ENCODE measurements around the gene ASB16. TPM values are rescaled to one million over a fixed set of nuclear protein-coding genes. Genes with fewer than 3 reads are reported as not detected.

The ASB16 gene
- polyA plus RNA-seq, 1 donor from 2014 or later = not detected

DNA sequence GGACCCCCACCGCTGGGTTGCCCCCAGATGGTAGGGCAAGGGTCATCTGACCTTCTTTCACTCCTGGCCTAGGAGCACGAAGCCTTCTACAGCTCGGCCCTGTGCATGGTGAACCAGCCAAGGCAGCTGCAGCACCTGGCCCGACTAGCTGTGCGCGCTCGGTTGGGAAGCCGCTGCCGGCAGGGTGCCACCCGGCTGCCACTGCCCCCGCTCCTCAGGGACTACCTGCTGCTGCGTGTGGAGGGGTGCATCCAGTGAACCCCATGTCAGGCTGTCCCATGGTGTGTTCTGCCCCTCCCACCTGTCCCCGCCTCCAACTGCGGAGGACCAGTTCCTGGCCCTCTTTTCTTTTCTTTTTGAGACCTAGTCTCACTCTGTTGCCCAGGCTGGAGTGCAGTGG, 7.6 kb downstream of the ASB16 start:
- Histone ChIP-seq H3F3A (ENCODE audit: insufficient read depth, low read length, poor library complexity, severe bottlenecking) (no peaks in the 10 kb centered on the region), H3K79me2 (replicated peaks; ENCODE audit: insufficient read depth, low read length) (no peaks in the 10 kb centered on the region), H3K9ac (ENCODE audit: low read length) (no peak overlapping the region), H4K20me1 (ENCODE audit: insufficient read depth) (no peaks in the 10 kb centered on the region), H3K27ac (ENCODE audit: low read length) (no peak overlapping the region), H3K9me2 (ENCODE audit: insufficient read depth, low read length) (no peaks in the 10 kb centered on the region), H3K9me3 (ENCODE audit: low read length) (no peaks in the 10 kb centered on the region), H2AFZ (ENCODE audit: low read depth, low read length) (no peak overlapping the region), H3K36me3 (ENCODE audit: insufficient read depth, low read length) (no peaks in the 10 kb centered on the region), H3K27me3 (ENCODE audit: insufficient read depth, low read depth, low read length) (no peaks in the 10 kb centered on the region), H3K4me2 (ENCODE audit: low read length) (no peak overlapping the region), H3K4me3 (ENCODE audit: low read length) (no peak overlapping the region)
- TF ChIP-seq POLR2AphosphoS5 (IDR thresholded peaks at IDR 0.05) (no peak), MXI1 (conservative IDR thresholded peaks at IDR 0.05; ENCODE audit: poor library complexity, severe bottlenecking) (no peak), REST (IDR thresholded peaks at IDR 0.05; ENCODE audit: borderline replicate concordance) (no peak), TAF1 (IDR thresholded peaks at IDR 0.05; ENCODE audit: low read depth) (no peak), EZH2 (IDR thresholded peaks at IDR 0.05; ENCODE audit: borderline replicate concordance, insufficient read depth, low read length, poor library complexity, severe bottlenecking) (no peak), SMC3 (conservative IDR thresholded peaks at IDR 0.05; ENCODE audit: poor library complexity) (no peak), RAD21 (conservative IDR thresholded peaks at IDR 0.05) (no peak), EP300 (conservative IDR thresholded peaks at IDR 0.05; ENCODE audit: poor library complexity, severe bottlenecking) (no peak)
- TF ChIP-seq, protein P1, sequence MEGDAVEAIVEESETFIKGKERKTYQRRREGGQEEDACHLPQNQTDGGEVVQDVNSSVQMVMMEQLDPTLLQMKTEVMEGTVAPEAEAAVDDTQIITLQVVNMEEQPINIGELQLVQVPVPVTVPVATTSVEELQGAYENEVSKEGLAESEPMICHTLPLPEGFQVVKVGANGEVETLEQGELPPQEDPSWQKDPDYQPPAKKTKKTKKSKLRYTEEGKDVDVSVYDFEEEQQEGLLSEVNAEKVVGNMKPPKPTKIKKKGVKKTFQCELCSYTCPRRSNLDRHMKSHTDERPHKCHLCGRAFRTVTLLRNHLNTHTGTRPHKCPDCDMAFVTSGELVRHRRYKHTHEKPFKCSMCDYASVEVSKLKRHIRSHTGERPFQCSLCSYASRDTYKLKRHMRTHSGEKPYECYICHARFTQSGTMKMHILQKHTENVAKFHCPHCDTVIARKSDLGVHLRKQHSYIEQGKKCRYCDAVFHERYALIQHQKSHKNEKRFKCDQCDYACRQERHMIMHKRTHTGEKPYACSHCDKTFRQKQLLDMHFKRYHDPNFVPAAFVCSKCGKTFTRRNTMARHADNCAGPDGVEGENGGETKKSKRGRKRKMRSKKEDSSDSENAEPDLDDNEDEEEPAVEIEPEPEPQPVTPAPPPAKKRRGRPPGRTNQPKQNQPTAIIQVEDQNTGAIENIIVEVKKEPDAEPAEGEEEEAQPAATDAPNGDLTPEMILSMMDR (IDR thresholded peaks at IDR 0.05; ENCODE audit: poor library complexity, severe bottlenecking) = no peak

- Histone ChIP-seq H3K9ac (ENCODE audit: low read length) (no peak overlapping the region), H3K27ac (ENCODE audit: low read length) (no peak overlapping the region), H2AFZ (ENCODE audit: low read depth, low read length) (no peak overlapping the region), H3F3A (ENCODE audit: insufficient read depth, low read length, poor library complexity, severe bottlenecking) (no peaks in the 10 kb centered on the region), H3K27me3 (ENCODE audit: insufficient read depth, low read depth, low read length) (no peaks in the 10 kb centered on the region), H4K20me1 (ENCODE audit: insufficient read depth) (no peaks in the 10 kb centered on the region), H3K4me2 (ENCODE audit: low read length) (no peak overlapping the region), H3K36me3 (ENCODE audit: insufficient read depth, low read length) (no peaks in the 10 kb centered on the region), H3K9me2 (ENCODE audit: insufficient read depth, low read length) (no peaks in the 10 kb centered on the region), H3K4me3 (ENCODE audit: low read length) (no peak overlapping the region), H3K79me2 (replicated peaks; ENCODE audit: insufficient read depth, low read length) (peaks cover 26% of the 10 kb centered on the region), H3K9me3 (ENCODE audit: low read length) (no peaks in the 10 kb centered on the region)
- TF ChIP-seq EZH2 (IDR thresholded peaks at IDR 0.05; ENCODE audit: borderline replicate concordance, insufficient read depth, low read length, poor library complexity, severe bottlenecking) = no peak
- TF ChIP-seq, protein P1 (IDR thresholded peaks at IDR 0.05; ENCODE audit: poor library complexity, severe bottlenecking) = no peak
- TF ChIP-seq POLR2AphosphoS5 (IDR thresholded peaks at IDR 0.05) = no peak
- no peak for TF ChIP-seq SMC3 (conservative IDR thresholded peaks at IDR 0.05; ENCODE audit: poor library complexity)
- no peak for TF ChIP-seq RAD21 (conservative IDR thresholded peaks at IDR 0.05)
- no peak for TF ChIP-seq EP300 (conservative IDR thresholded peaks at IDR 0.05; ENCODE audit: poor library complexity, severe bottlenecking)
- TF ChIP-seq MXI1 (conservative IDR thresholded peaks at IDR 0.05; ENCODE audit: poor library complexity, severe bottlenecking) = no peak
- no peak for TF ChIP-seq REST (IDR thresholded peaks at IDR 0.05; ENCODE audit: borderline replicate concordance)
- TF ChIP-seq TAF1 (IDR thresholded peaks at IDR 0.05; ENCODE audit: low read depth) = no peak
These were observed 12.5 kb downstream of the ASB16 start for GRCh38 chr17:44183024-44183423.
